SK-N-SH (cell line): ENCODE measurements around the gene CLPTM1L. TPM values are rescaled to one million over a fixed set of nuclear protein-coding genes. Genes with fewer than 3 reads are reported as not detected.

Experiments used
- CTCF ChIA-PET: fragments of 300-600, 350-600 bp; formaldehyde crosslinking; extraction: SDS; loops from one replicate; lab custom pipeline; 2021; lab: Yijun Ruan, JAX
- POLR2A ChIA-PET: fragments of 350-600 bp; sonication (Branson Sonifier 250); formaldehyde crosslinking; extraction: SDS; loops from one replicate; lab custom pipeline; 2020; ENCODE audit warnings: antibody characterized with exemption, inconsistent platforms; lab: Yijun Ruan, JAX
- DNase-seq: peaks from one replicate; pipeline ENCODE4 v3.0.0; 2012
- H2AFZ ChIP-seq: fragments of 200-600 bp; sonication (generic); 2 replicates; pipeline ENCODE4 v1.8.1; 2016; ENCODE audit warnings: antibody characterized with exemption, mild to moderate bottlenecking, low read depth
- H3F3A ChIP-seq: fragments of 200-600 bp; sonication (generic); replicated peaks from 2 replicates; pipeline ENCODE3; 2016; ENCODE audit warnings: antibody characterized with exemption, mild to moderate bottlenecking; ENCODE audit not compliant: insufficient read depth
- H3K27ac ChIP-seq, 2 experiments: fragments of 200-500 bp in 1 of 2; fragments of 200-600 bp in 1 of 2; sonication (Bioruptor generic) in 1 of 2; sonication (generic), shearing (Covaris generic) in 1 of 2; 2 replicates each; pipeline versions ENCODE4 v1.5.1 to v1.6.1; 2014 to 2016; ENCODE audit warnings: low read depth in 2 of 2, inconsistent platforms in 1 of 2, low read length in 1 of 2, mild to moderate bottlenecking in 1 of 2, mixed read lengths in 1 of 2
- H3K27me3 ChIP-seq: fragments of 200-600 bp; sonication (generic), shearing (Covaris generic); 2 replicates; pipeline ENCODE4 v1.6.1; 2016; ENCODE audit warnings: mixed run types; ENCODE audit not compliant: insufficient read depth
- H3K36me3 ChIP-seq, 2 experiments: fragments of 200-500 bp in 1 of 2; fragments of 200-600 bp in 1 of 2; sonication (Bioruptor generic) in 1 of 2; sonication (generic) in 1 of 2; replicated peaks in 1 of 2; 2 replicates each; pipeline versions ENCODE3 to v1.5.1; 2014 to 2016; ENCODE audit warnings: low read length in 1 of 2, mild to moderate bottlenecking in 1 of 2; ENCODE audit not compliant: insufficient read depth in 2 of 2, control insufficient read depth in 1 of 2
- H3K4me1 ChIP-seq, 2 experiments: fragments of 200-500 bp in 1 of 2; fragments of 200-600 bp in 1 of 2; sonication (Bioruptor generic) in 1 of 2; sonication (generic), shearing (Covaris generic) in 1 of 2; 2 replicates each; pipeline versions ENCODE4 v1.5.1 to v1.6.1; 2014 to 2016; ENCODE audit warnings: low read depth in 1 of 2, low read length in 1 of 2, mixed run types in 1 of 2; ENCODE audit not compliant: insufficient read depth in 2 of 2, control insufficient read depth in 1 of 2
- H3K4me2 ChIP-seq: fragments of 200-600 bp; sonication (generic), shearing (Covaris generic); 2 replicates; pipeline ENCODE4 v1.6.1; 2017; ENCODE audit warnings: mixed run types
- H3K4me3 ChIP-seq, 2 experiments: fragments of 200-500 bp in 1 of 2; fragments of 200-600 bp in 1 of 2; sonication (Bioruptor generic) in 1 of 2; sonication (generic), shearing (Covaris generic) in 1 of 2; 2 replicates each; pipeline versions ENCODE4 v1.5.1 to v1.8.1; 2014 to 2016; ENCODE audit warnings: low read depth in 2 of 2, inconsistent platforms in 1 of 2, low read length in 1 of 2, mild to moderate bottlenecking in 1 of 2, mixed read lengths in 1 of 2, moderate library complexity in 1 of 2
- H3K79me2 ChIP-seq: fragments of 200-600 bp; sonication (generic); 2 replicates; pipeline ENCODE4 v1.8.1; 2017; ENCODE audit warnings: mild to moderate bottlenecking; ENCODE audit not compliant: insufficient read depth
- H3K9ac ChIP-seq: fragments of 200-600 bp; sonication (generic); 2 replicates; pipeline ENCODE4 v1.6.1; 2017; ENCODE audit warnings: mixed run types
- H3K9me2 ChIP-seq: fragments of 200-600 bp; sonication (generic); 2 replicates; pipeline ENCODE4 v1.6.1; 2017; ENCODE audit warnings: mixed run types
- H3K9me3 ChIP-seq: fragments of 200-600 bp; sonication (generic); 2 replicates; pipeline ENCODE4 v1.6.1; 2017; ENCODE audit warnings: mixed run types, mild to moderate bottlenecking, moderate library complexity
- H4K20me1 ChIP-seq: fragments of 200-600 bp; sonication (generic); 2 replicates; pipeline ENCODE4 v1.6.1; 2017; ENCODE audit warnings: mild to moderate bottlenecking, mixed run types; ENCODE audit not compliant: insufficient read depth
- CHD2 ChIP-seq: fragments of 150-350 bp; IDR thresholded peaks from 2 replicates; pipeline ENCODE4 v1.6.1; 2018; ENCODE audit warnings: low read length; ENCODE audit not compliant: partially characterized antibody
- ELF1 ChIP-seq: IDR thresholded peaks from 2 replicates; pipeline ENCODE4 v1.4.0; 2012
- EZH2phosphoT487 ChIP-seq: fragments of 200-600 bp; sonication (generic); IDR thresholded peaks from 2 replicates; pipeline ENCODE4 v1.6.1; 2017; ENCODE audit warnings: low read depth, mixed run types, mild to moderate bottlenecking, antibody characterized with exemption, moderate library complexity, borderline replicate concordance
- GABPA ChIP-seq: IDR thresholded peaks from 2 replicates; pipeline ENCODE4 v1.4.0; 2012; ENCODE audit warnings: low read depth, mild to moderate bottlenecking
- GATA2 ChIP-seq: sonication (generic); formaldehyde crosslinking; IDR thresholded peaks from 2 replicates; pipeline ENCODE4 v1.5.0; 2020; ENCODE audit warnings: mild to moderate bottlenecking, missing genetic modification reagents
- POLR2AphosphoS5 ChIP-seq: IDR thresholded peaks from 2 replicates; pipeline ENCODE4 v1.6.1; 2012; ENCODE audit warnings: low read depth, low read length
- RCOR1 ChIP-seq: fragments of 150-350 bp; IDR thresholded peaks from 2 replicates; pipeline ENCODE4 v1.6.1; 2017; ENCODE audit warnings: antibody characterized with exemption, low read length
- TEAD4 ChIP-seq: IDR thresholded peaks from 2 replicates; pipeline ENCODE4 v1.4.0; 2012; ENCODE audit warnings: mild to moderate bottlenecking, borderline replicate concordance; ENCODE audit not compliant: insufficient read depth
- WGBS: methylation state at CpG from one replicate; pipeline ENCODE4 v1.1.6; 2017; ENCODE audit warnings: low lambda C conversion rate; 5-methylcytosine and 5-hydroxymethylcytosine counted together
- polyA plus RNA-seq, 3 experiments: library from polyadenylated mRNA; depleted of rRNA; stranded (reverse); fragments of >200 nt; gene quantifications; 2 replicates each; pipeline ENCODE4 v1.2.3, GENCODE V29; 2012
- TF ChIP-seq, protein P1 (sequence below): IDR thresholded peaks from 2 replicates; pipeline ENCODE4 v1.4.0; 2012; ENCODE audit warnings: low read depth
- TF ChIP-seq, protein P2 (sequence below): IDR thresholded peaks from 2 replicates; pipeline ENCODE4; 2012

CLPTM1L gene
- polyA plus RNA-seq, 1 of the 3 experiments (the other 2 are of a cell fraction) = 202 TPM

DNA sequence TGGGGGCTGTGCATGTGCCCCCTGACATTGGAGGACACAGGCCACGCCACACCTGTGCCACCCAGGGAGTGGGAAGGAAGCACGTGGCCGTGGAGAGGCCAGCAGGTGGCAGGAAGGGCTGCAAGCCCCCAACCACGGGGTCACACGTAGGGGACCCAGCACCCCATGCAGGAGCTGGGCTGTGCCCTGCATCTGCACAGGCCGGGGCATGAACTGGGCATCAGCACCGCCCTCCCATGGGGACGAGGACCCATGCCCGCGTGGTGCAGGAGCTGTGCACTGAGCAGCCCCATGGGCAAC is 13.8 kb upstream of the CLPTM1L start:
- ChIA-PET CTCF (interaction anchor here (1.3 to 2.4 kb wide), 2 partner anchors 13 to 286 kb away, joined by 3 to 5 read pairs; partner anchors contain the start of gene CLPTM1L), POLR2A (no interaction called here)
- Histone ChIP-seq H3K4me3 (no peak overlapping the region), H3F3A (no peaks in the 10 kb centered on the region), H4K20me1 (no peaks in the 10 kb centered on the region), H3K27me3 (peaks cover 82% of the 10 kb centered on the region), H3K9ac (no peak overlapping the region), H3K4me1 (no peaks in the 10 kb centered on the region), H3K9me3 (no peaks in the 10 kb centered on the region)
- TF ChIP-seq POLR2AphosphoS5 = no peak
- TF ChIP-seq, protein P1, sequence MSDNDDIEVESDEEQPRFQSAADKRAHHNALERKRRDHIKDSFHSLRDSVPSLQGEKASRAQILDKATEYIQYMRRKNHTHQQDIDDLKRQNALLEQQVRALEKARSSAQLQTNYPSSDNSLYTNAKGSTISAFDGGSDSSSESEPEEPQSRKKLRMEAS = no peak
- TF ChIP-seq, all 33 proteins: peak for 0
- H3K4me2 ChIP-seq = no peak overlapping the region
- 12% methylated on average over 4 of the region's 10 CpGs for WGBS
- no peaks in the 10 kb centered on the region for H3K36me3 ChIP-seq
- H3K79me2 ChIP-seq = no peaks in the 10 kb centered on the region
- H2AFZ ChIP-seq = no peak overlapping the region
- no peak for DNase-seq
- H3K27ac ChIP-seq = no peak overlapping the region
- H3K9me2 ChIP-seq = no peaks in the 10 kb centered on the region

DNA sequence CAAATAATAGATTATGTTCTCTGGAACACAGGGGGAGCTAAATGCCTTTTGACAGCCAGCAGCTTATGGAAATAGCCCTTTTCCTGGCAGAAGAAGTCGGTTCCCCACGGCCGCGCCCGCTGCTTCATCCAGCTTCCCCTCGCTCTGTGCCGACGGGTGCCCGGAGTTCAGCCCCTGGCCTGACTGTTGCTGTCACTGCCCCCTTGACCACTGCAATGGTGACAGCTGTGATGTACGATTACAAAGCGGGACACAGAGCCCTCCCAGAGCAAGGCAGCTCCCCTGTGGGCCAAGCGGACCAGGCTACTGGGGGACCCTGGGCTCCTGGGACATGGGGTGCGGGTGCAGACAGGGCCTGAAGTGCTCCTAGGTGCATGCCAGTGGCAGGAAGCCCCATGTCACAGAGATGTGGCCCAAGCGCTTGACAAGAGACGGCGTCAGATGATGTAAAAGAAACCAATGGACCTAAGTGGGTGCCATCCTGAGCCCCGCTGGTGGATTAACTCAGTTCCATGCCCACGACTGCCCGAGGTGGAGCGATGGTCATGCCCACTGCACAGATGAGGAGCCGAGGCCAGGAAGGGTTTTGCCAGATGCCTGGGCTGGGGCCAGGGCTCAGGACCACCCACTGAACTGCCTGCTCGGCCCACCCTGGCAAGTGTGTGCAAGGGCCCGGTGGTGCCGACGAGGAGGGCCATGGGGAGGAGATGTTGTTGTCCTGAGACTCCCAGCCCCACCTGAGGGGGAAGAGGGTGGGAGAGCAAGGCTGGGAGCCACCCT is 13.2 kb upstream of the CLPTM1L start:
- CTCF ChIA-PET = interaction anchor here (0.7 to 2.4 kb wide), 3 partner anchors 13 to 22 kb away, joined by 4 to 7 read pairs (median 5); partner anchors contain the start of gene CLPTM1L
- no peak overlapping the region for H3K27ac ChIP-seq
- 39% methylated on average over 22 of the region's 25 CpGs for WGBS
- H3F3A ChIP-seq = no peaks in the 10 kb centered on the region
- peaks cover 76% of the 10 kb centered on the region for H3K27me3 ChIP-seq
- no peaks in the 10 kb centered on the region for H3K9me3 ChIP-seq
- no peak for TF ChIP-seq RCOR1
- no peak for TF ChIP-seq TEAD4
- no peak for TF ChIP-seq CHD2
- TF ChIP-seq EZH2phosphoT487 = no peak
- no peak for TF ChIP-seq GABPA
- no peak for TF ChIP-seq GATA2 (CRISPR knock-in tag)
- TF ChIP-seq, protein P2, sequence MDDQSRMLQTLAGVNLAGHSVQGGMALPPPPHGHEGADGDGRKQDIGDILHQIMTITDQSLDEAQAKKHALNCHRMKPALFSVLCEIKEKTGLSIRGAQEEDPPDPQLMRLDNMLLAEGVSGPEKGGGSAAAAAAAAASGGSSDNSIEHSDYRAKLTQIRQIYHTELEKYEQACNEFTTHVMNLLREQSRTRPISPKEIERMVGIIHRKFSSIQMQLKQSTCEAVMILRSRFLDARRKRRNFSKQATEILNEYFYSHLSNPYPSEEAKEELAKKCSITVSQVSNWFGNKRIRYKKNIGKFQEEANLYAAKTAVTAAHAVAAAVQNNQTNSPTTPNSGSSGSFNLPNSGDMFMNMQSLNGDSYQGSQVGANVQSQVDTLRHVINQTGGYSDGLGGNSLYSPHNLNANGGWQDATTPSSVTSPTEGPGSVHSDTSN = no peak
- TF ChIP-seq ELF1 = no peak
- TF ChIP-seq, all 33 proteins: peak for 0
- no peak overlapping the region for H3K4me3 ChIP-seq
- no peak overlapping the region for H3K9ac ChIP-seq
- H3K9me2 ChIP-seq = no peaks in the 10 kb centered on the region
- H3K36me3 ChIP-seq = no peaks in the 10 kb centered on the region
- POLR2A ChIA-PET = no interaction called here
- DNase-seq = no peak
- H3K4me1 ChIP-seq = no peaks in the 10 kb centered on the region
- no peaks in the 10 kb centered on the region for H4K20me1 ChIP-seq
- no peaks in the 10 kb centered on the region for H3K79me2 ChIP-seq
- H2AFZ ChIP-seq = no peak overlapping the region
- H3K4me2 ChIP-seq = no peak overlapping the region
